Lung microvascular endothelial cell (primary cell): ENCODE data around the gene CHCHD6. TPM values are rescaled to one million over a fixed set of nuclear protein-coding genes. Genes with fewer than 3 reads are reported as not detected.

ENCODE experiments used
- DNase-seq, 2 donors: peaks; one replicate each; pipeline versions ENCODE4 v3.0.0 to v3.0.0-alpha.2; 2010; ENCODE audit warnings: low read depth in 2 of 2
- total RNA-seq: library from RNA; depleted of rRNA; stranded (reverse); fragments of >200 nt; gene quantifications from 2 replicates; pipeline ENCODE4 v1.2.1, GENCODE V29; 2014

The CHCHD6 gene
- 4.6 and 5.4 TPM in 2 replicates for total RNA-seq

DNA sequence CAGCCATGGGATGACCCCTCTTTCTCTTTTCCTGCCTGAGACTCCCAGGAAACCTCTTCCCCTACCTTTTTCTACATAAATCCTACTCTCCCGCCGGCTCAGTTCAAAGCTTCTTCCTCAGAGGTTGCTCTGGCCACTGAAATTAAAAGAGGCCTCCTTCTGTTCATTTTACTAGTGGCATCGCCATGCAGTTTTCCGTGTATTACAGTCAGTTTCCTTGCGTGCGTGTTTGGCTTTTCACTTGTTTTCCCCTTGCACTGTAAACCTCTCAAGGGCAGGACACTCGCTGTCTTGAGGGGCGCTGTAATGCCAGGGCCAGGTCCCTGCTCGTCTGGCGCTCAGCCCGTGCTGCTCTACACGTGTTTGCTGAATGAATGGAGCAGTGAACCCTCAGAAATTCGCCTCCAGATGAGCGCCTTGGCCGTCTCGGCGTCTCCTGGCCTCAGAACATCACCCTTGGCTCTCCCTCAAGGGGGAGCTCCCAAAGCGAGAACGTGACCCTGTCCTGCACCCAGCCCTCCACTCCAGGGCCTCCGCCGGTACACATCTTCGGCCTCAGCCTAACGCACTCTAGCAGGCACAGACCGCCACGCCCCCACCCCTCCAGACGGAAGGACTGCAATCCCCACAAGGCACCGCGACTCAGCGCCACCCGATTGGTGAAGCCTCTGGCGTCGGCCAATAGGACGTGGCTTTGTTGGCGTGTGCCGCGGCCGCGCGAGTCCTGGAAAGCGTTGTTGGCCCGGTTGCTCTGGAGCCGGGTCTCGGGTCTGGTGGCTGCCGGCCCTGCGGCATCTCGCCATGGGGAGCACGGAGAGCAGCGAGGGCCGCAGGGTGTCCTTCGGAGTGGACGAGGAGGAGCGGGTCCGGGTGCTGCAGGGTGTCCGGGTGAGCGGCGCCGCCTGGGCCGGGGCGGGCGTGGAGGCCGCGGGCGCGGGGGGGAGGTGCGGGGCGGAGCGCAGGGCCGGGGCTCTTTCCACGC, at the start of gene CHCHD6:
CHCHD6 (plus strand) TSS at position 729 of the 982 bp plus-strand sequence; CDS start at position 802, 73 bp downstream.
- DNase-seq, result peak; percentile 96 to 97

GRCh38 chr3:126654571-126655383, 49.3 kb upstream of the CHCHD6 start, which contains the start of gene TXNRD3:
TSS of gene TXNRD3 (minus strand) at chr3:126655124.
- peak; percentile 60 to 85 for DNase-seq

DNA sequence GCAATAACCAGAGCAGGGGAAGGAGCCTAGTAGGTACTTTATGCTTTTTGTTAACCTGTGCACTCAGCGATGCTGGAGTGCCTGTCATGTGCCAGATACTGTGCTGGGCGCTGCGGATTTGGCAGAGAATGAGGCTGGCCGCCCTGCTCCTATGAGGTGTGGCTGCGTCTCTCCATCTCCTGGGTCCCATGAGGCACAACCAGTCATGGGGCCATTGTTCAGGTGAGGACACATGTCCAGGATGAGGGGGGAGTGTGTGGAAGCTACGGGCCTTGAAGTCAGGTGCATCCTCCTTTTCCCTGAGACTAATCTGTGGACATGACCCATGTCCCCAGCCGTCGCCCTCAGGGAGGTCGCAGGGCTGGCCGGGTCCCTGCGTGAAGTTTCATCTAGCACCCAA, 48.2 kb upstream of the CHCHD6 start:
- no peak for DNase-seq

- no peak for DNase-seq
These were observed 47.5 kb upstream of the CHCHD6 start for GRCh38 chr3:126656371-126657134.

DNA sequence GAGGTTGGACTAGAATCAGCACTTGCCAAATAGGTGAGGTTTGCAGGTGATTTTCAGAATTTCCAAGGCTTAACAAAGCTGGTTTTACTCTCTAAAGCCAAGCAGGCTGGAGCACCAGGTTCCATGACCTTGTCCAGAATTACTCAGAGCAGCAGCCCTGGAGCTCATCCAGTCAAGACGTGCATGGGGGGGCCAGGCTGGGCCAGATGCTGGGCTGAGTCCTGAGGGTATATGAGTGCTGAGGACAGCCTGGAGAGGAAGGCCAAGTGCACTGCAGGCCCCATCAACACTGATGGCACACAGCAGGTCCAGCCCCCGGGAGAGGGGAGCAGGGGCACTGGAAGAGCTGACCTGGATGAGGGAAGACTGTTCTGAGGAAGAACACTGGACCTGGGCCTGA, 46.1 kb upstream of the CHCHD6 start:
- DNase-seq, result no peak

- no peak for DNase-seq
These were observed 45.5 kb upstream of the CHCHD6 start for GRCh38 chr3:126658584-126658983.

GRCh38 chr3:126659915-126660886, 43.8 kb upstream of the CHCHD6 start:
- DNase-seq, result no peak

GRCh38 chr3:126661532-126662364, 42.3 kb upstream of the CHCHD6 start:
- DNase-seq, result no peak

GRCh38 chr3:126663257-126663656, 40.8 kb upstream of the CHCHD6 start:
- no peak for DNase-seq

DNA sequence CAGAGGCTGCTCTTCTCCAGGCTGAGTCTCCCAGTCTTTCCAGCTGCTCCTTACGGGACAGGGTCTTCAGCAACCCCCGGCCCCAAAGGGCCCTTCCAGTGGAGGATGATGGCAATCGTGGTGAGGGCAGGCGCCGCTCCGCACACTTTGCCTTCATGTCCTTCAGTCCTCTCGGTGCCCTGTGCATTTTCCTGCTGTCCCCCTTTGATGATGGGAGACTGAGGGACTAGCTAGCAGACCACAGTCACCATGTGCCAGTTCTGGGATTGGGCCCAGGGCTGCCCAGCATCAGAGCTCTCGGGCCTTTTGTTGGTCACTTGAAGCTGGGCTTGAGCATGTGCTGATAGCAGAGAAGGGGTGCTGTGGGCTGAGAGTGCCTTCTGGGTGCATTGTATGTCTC, 40.3 kb upstream of the CHCHD6 start:
- DNase-seq, result no peak

DNA sequence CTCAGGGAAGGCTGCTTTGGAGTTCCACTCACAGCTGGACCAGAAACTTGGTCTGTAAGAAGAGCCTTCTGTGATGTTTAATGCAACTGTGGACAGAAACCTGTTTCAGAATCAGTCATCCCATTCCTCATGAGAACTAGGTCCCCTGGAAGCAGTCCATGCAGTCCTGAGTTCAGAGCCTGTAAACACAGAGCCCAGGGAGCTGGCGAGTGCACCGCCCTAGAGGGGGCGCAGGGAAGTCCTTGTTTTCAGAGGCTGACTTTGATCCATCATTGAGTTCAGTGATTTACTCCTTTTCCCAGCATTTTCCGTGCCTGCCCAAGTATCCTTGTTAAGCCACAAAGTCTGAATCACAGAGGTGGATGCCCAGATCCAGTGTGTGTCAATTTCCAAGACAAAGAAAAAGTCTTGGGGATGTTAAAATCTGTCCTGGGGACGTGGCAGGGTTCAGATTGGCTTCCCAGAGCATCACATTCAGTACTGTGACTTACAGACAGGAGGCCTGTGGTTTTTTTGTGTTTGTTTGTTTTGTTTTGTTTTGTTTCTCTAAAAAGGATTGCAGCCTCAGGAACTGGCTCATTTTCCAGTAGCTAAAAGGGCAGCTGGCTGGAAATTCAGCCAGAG, 39.3 kb upstream of the CHCHD6 start:
- no peak for DNase-seq

DNA sequence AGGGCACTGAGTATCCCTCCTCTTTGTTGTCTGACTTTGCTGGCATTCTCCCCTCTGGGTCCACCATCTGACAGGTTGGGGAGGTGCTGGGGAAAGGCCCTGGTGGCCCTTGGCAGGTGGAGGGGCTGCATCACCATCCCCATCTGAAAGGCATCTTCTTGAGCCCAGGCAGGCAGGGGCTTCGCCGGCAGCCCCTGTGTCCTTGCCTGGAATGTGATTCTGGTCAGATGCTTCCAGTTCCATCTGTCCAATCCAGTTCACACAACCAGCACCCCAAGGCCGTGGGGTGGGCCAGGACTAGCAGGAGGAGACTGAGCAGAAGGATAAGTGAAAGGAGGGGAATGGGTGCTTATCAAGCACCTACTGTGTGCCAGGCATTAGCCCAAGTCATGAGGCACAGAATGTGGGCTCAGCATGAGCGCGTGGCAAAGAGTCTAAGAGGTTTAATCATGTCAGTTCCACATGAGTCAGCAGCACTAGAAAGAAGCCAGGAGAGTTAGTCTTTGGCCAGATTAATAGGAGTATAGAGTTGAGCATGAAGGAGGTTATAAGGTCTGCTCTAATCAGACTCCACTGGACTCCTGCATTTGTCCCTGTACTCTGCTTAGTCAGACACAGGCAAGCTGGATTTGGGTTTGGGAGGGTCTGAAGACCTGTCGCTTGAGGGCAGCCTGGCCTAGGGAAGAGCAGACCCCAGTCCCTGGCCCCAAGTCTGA, 38.7 kb upstream of the CHCHD6 start:
- no peak for DNase-seq

DNA sequence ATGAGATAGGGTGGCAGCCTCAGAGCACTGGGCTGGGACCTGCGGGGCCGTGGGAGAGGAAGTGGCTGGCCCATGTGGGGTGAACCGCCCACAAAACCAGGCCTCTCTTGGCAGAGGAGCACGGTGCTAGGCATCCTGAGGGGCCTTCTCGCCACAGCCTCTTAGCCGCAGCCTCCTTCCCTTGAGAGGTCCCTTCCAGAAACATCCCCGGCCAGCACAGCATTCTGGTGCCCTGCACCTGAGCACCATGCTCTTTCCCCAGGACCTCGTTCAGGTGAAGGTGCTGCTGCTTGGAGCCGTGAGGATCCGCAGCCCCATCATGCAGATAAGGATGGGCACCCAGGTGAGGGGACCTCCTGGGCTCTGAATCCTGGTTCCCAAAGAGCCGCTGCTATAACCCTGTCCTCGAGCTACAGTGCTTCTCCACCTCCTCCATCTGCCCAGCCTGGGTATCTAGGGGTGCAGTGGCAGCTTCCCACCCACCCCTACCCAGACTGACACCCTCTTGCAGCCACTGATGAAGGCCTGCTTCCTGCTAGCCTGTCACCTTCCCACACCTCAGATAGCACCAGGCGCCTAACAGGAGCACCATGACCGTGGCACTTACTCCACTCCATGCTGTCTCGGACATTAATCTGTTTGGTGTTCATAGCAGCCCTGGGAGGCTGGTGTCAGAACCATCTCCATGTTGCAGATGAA, 37.9 kb upstream of the CHCHD6 start:
- DNase-seq, result no peak

DNA sequence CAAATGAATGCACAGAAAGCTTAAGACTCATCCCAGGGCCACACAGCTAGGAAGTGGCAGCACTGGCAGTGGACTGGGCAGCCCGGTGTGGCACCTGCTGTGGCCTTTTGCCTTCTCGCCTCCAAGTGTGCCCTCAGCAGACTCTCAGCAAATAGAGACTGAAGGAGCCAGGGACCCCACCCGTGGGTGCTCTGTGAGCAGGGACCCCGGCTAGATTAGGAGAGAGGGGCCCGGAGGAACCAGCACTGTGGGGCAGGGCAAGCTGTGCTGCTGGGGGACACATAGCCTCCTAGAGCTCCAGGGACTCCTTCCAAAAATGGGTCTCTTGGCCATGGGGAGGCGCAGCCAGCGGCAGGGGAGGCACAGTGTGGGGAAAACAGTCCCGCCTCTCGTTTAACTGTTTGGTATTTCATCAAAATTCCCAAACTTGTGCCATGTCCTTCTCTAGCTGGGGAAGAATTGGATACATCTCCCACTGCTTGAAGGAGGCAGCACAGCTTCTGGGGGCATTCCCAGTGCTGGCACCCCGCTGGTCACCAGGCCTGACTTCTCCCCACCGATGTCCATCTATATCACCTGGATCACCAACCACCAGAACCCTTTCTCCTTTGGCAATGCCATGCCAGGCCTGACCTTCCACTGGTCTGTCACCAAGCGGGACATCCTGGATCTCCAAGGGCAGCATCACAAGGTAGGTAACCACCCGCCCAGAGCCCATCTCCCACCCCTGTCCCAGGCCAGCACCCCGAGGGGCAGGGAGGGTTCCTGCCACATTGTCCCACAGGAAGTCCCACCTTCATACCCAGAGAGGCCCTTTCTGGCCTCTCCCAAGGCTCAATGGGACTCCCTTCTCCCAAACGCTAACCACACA, 37.1 kb upstream of the CHCHD6 start:
- DNase-seq, result no peak

GRCh38 chr3:126667631-126668449, 36.2 kb upstream of the CHCHD6 start:
- DNase-seq, result no peak
